IPS-18c (cell line): ENCODE data around the gene C1orf216.
"Not testable (repeated sequence)": the region's sequence is repeated elsewhere in the genome, so short reads cannot be mapped to it uniquely, and the experiment has no call there.

Experiments
- H3K4me3 ChIP-seq: 2 replicates; pipeline ENCODE4 v1.7.0; 2013; ENCODE audit warnings: low read depth, mild to moderate bottlenecking, low read length, moderate library complexity; ENCODE audit not compliant: insufficient read depth
- H3K9me3 ChIP-seq: one replicate; pipeline ENCODE4 v1.6.1; 2013; ENCODE audit warnings: mild to moderate bottlenecking, low read length, moderate library complexity; ENCODE audit not compliant: control insufficient read depth, insufficient read depth

Gene C1orf216

DNA sequence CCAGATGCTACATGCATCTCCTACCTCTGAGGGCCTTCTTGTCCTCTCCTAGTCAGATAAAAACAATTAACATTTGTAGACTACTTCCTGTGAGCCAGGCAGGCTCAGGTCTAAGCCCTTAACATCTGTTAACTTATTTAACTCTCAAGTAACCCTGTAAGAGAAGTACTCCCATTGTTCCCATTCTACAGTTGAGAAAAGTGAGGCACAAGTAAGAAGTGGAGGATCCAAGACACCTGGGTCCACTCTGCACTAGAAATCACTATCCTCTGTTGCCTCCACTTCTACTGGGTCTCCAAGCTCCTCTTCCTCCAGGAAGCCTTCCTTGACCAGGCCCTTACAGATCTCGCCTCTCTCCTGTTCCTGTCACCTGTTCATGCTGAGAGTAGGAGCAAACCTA is 9.7 kb downstream of the C1orf216 start:
- Histone ChIP-seq H3K9me3 (no peaks in the 10 kb centered on the region), H3K4me3 (no peak overlapping the region; the same call in 1 of the 2 replicates)

DNA sequence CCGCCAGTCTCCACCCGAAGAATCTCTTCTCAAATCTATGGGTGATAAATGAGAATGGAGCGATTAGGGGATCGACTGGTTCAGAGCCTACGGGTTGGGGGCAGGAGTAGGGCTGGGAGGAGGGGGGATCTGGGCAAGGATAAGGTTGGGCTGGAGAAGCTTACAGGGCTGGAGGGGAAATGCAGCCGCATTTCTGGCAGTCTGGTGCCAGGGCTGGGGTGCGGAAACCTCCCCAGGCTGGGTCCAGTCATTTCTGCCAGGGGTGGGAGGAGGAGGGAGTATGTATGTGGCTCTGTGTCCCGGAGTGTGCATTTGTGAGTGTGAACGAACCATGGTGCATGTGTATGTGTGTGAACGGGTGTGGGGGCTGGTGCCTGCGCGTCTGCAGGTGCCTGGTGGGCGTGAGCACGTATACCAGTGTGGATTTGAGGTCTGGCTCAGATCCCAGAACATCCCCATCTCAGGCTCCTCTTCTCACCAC is 10.2 kb downstream of the C1orf216 start:
- Histone ChIP-seq H3K9me3 (no peaks in the 10 kb centered on the region), H3K4me3 (peak overlapping the region; percentile 50)

DNA sequence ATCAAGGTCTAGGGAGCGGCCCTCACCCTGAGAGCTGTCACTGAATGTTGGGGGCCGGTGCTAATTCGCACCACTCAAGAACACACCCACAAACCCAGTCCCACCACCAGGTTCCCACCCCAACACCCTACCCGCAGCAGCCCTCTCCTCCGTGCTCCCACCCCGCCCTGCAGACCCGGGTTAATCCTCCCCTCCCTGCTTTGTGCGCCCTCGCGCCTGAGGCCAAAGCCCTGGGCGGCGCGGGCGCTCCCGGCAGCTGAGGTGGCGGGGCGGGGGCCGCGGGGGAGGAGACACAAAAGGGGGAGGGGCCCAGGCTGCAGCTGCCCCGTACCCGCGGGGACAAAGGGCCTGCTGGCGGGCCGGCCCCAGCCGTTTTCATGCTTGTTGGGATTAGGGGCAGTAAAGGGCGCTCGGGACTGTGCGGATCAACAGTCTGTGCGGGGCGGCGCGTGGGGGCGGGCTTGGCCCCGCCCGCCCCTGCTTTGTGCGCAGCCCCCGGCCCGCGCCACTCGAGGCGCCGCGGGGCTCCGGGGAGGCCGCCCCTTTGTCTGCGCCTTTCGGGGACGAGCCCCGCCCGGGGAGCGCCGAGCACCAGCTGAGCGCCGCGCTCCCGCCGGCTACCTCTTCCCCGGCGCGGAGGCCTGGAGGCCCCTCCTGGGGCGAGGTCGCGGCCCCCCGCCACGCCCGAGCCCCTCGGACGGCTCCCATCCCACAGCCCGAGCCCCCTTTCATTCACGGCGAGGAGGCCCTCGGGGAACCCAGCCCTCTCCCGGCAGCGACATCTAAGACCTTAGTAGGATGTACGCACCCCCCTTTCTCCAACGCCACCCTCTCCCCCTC is 10.9 kb downstream of the C1orf216 start:
- peak overlapping the region; percentile 50 for H3K4me3 ChIP-seq
- no peaks in the 10 kb centered on the region for H3K9me3 ChIP-seq

DNA sequence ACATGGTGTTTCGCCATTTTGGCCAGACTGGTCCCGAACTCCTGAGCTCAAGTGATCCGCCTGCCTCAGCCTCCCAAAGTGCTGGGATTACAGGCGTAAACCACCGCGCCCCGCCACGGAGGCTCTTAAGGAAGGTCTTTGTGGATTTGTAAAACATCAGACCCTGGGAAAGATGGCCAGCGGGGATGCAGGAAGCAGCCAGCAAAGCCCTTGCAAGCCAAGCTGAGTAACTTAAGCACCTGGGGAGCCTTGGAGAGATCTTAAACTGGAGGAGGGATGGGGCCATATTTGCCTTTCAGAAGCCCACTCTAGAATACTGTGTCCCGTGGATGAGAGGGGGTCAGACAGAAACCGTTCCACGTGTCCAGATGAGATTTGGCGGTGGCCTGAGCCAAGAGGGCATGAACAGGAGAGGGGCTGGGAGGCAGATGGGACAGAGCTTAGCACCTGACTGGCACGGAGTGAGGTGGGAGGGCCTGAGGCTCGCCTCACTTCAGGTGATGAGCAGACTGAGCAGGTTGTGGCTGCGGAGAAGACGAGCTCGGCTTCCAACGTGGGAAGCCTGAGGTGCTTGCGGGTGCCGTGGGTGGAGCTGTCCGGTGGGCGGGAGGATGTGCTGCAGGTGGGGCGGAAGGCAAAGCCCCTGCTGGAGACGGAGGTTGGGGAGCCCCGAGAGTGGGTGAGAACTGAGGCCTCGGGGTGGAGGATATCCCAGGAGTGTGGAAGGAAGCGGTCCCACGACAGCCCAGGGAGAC is 11.7 kb downstream of the C1orf216 start:
- H3K9me3 ChIP-seq, result no peaks in the 10 kb centered on the region
- H3K4me3 ChIP-seq, result peak overlapping the region; percentile 50

DNA sequence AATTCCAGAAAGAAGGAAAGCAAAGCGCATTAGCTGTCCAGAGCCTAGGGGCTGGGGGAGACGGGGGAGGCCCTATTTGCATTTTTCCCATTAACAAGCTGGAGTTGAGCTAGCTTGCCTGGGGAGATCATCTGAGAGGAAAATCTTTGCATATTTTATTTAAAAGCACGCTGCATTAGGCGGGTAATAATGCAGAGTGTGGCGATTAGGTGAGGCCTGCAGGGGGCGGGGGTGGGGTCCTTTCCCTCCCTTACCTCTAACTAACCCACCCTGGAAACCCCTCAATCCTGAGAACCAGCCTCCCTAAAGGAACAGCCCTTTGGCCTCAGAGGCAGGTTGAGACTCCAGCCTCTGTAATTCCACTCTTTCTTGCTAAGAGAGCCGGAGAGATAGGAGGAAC is 16.2 kb downstream of the C1orf216 start:
- Histone ChIP-seq H3K9me3 (no peaks in the 10 kb centered on the region), H3K4me3 (no peak overlapping the region; the same call in 1 of the 2 replicates)

DNA sequence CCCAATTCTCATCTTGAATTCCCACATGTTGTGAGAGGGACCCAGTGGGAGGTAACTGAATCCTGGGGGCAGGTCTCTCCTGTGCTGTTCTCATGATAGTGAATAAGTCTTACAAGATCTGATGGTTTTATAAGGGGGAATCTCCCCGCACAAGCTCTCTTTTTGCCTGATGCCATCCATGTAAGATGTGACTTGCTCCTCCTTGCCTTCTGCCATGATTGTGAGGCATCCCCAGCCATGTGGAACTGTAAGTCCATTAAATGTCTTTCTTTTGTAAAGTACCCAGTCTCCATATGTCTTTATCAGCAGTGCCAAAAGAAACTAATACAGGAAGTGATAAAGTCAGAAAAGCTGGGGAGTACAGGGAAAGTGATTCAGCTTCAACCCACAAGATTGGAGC is 19.5 kb downstream of the C1orf216 start:
- not testable (repeated sequence) for H3K9me3 ChIP-seq, H3K4me3 ChIP-seq

DNA sequence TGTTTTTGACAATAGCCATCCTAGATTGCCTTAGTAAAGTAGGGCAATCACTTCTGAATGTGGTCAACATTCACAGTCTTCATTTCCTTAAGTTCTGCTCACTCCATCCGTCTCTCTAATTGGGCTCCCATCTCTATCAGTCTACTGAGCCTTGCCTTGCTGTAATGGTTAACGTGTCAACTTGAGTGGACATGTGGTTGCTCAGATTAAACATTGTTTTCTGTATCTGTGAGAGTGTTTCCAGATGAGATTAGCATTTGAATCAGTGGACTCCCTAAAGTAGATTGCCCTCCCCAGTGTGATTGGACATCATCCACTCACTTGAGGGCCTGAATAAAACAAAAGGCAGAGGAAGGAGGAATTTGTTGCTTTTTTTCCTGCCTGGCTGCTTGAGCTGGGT is 26.4 kb downstream of the C1orf216 start:
- H3K9me3 ChIP-seq, result no peaks in the 10 kb centered on the region
- no peak overlapping the region for H3K4me3 ChIP-seq

DNA sequence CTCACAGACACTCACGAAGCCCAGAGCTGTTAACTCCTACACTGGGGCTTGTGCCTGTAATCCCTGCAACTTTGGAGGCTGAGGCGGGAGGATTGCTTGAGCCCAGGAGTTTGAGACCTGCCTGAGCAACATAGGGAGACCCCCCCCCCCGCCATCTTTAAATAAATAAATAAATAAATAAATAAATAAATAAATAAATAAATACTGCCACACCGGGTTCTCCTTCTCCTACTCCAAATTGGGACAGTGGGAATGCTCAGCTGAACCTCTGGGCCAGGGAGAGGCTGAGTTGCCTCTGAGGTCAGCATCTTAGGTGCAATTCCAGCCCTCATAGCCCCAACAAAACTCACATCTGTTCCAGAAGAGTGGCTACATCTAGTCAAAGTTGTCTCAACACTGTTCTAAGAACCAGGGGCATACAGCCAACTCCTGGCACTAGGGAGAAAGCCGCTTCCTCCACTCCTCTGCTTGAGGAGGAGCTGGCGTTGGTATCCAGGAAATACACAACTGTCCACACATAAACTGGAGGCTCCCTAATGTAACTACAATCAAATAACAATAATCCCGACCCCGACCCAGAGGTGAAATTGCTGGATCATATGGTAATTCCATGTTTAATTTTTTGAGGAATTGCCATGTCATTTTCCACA is 27.0 kb downstream of the C1orf216 start:
- H3K4me3 ChIP-seq, result no peak overlapping the region
- H3K9me3 ChIP-seq, result no peaks in the 10 kb centered on the region

DNA sequence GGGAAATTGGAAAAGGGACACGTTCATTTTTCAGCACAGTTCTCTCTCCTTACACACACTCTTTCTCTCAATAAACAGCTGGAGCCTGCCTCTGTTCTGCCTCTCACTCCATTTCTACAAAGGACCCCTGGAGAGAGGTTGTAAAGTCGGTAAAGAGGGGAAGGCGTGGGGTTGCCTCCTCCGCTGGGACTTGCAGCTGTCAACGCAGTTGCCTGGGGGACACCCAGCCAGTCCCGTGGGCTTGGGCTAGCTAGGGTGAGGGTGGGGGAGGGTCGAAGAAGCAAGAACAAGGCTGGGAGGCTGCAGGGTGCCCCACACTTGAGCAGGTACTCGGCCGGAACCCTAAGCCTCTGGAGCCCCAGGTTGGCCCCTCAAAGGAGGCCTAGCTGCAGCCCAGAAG is 27.6 kb downstream of the C1orf216 start:
- no peaks in the 10 kb centered on the region for H3K9me3 ChIP-seq
- peak overlapping the region; percentile 16; the same call in 1 of the 2 replicates for H3K4me3 ChIP-seq

DNA sequence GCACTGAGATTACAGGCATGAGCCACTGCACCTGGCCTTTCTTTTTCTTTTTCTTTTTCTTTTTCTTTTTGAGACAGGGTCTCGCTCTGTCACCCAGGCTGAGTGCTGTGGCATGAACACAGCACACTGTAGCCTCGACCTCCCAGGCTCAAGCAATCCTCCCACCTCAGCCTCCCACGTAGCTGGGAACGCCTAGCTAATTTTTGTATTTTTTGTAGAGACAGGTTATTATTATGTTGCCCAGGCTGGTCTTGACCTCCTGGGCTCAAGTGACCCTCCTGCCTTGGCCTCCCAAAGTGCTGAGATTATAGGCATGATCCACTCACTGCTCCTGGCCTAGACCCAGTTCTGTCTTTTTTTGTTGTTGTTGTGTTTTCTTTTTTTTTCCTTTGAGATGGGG is 28.6 kb downstream of the C1orf216 start:
- not testable (repeated sequence) for H3K9me3 ChIP-seq

DNA sequence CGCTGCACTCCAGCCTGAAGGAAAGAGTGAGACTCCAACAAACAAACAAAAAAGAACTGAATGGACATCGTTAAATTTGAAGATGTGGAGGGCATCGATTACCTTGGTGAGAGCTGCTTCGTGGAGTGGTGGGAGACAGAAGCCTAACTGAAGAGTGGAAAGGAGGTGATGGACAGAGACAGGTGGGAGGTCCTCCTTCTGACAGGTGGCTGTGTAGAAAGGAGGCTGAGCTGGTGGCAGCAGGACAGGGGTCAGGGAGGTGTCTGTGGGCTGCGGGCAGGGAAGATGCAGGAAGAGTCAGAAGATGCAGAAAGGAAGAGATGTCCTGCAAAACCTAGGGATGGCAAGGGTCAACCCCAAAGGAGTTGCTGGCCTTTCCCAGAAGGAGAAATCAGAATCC is 30.5 kb downstream of the C1orf216 start:
- Histone ChIP-seq H3K4me3 (no peak overlapping the region), H3K9me3 (no peaks in the 10 kb centered on the region)

More for the DNA sequence above, 28.6 kb downstream of the C1orf216 start:
- not testable (repeated sequence) for H3K4me3 ChIP-seq

DNA sequence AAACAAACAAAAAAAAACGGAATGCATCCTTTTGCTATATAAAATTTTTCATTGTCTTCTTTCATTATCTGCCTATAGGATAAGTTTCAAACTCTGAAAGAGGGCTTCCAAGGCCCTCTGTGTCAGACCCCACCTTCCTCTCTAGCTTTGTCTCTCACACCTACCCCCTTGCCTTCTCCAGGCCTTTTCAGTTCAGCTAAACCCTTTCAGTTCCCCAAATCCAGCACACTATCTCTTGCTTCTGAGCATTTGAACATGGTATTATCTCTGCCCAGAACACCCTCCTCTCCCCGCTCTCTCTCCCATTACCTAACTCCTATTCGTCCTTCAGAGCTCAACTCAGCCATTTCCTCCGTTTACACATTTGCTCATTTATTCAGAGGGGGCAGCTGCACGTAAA is 35.7 kb downstream of the C1orf216 start:
- H3K4me3 ChIP-seq, result no peak overlapping the region

DNA sequence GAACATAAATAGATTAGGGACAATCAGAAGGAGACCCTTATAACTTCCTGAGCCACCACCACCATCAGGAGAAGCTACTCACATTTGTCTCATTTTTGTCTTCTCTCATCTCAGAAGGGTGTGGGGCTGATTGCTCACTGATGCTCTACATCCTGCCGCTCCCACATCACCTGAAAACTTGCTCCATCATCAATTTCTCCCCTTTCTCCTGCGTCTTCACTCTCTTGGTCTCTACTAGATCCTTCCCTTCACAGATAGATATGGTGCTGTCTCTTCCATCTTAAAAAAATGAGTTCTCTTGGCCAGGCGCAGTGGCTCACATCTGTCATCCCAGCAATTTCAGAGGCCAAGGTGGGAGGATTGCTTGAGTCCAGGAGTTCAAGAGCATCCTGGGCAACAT is 38.4 kb downstream of the C1orf216 start:
- Histone ChIP-seq H3K9me3 (no peaks in the 10 kb centered on the region), H3K4me3 (no peak overlapping the region)

More for the DNA sequence above, 35.7 kb downstream of the C1orf216 start:
- no peaks in the 10 kb centered on the region for H3K9me3 ChIP-seq

DNA sequence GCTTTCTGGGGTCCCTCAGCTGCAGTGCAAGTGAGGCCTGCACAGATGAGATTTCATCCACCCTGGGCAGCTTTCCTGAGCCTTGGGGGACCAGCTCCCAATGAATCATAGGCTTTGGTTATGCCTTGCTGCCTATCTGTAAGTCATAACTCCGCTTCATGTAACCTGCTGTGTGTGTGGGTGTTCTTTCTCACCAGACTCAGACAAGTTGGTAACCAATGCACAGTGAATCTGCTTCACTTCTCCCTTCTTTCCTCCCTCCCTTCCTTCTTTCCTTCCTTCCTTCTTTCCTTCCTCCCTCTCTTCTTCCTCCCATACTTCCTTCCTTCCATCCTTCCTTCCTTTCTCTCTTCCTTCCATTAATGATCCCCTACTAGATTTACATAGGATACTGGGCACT is 42.9 kb downstream of the C1orf216 start:
- Histone ChIP-seq H3K4me3 (no peak overlapping the region), H3K9me3 (no peaks in the 10 kb centered on the region)

DNA sequence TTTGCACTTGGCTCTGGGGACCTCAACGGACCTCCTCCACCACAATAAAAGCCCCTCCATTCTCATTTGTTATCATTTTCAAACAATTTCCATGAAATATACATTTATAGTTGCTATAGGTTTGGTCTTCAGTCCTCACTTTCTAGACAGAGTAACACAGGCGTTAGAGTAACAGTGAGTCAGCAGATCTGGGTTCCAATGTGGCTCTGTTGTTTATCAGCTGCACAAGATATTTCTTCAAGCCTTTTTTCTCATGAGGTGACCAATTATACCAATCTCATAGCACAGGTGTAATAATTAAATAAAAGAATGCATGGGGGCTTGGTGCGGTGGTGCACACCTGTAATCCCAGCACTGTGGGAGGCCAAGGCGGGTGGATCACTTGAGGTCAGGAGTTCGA is 44.6 kb downstream of the C1orf216 start:
- H3K9me3 ChIP-seq, result no peaks in the 10 kb centered on the region
- no peak overlapping the region for H3K4me3 ChIP-seq

DNA sequence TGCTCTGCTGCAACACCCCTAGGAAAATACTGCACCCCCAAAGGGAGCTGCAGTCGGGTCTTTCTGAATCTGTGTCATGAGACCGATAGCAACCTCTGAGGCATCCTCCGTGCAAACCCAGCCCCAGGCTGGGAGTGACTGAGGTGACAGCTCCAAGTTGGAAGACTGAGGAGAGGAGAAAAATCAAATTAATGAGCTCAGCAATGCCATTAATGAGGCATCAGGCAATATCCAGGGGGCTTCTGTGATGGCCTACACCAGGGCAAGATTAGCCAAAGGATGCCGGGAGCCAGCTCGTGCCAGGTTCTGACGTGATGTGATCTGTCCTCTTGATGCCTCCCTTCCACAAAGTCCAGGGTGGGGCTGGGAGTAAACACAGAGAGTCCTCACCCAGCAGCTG is 46.6 kb downstream of the C1orf216 start:
- H3K9me3 ChIP-seq, result no peaks in the 10 kb centered on the region
- no peak overlapping the region for H3K4me3 ChIP-seq

DNA sequence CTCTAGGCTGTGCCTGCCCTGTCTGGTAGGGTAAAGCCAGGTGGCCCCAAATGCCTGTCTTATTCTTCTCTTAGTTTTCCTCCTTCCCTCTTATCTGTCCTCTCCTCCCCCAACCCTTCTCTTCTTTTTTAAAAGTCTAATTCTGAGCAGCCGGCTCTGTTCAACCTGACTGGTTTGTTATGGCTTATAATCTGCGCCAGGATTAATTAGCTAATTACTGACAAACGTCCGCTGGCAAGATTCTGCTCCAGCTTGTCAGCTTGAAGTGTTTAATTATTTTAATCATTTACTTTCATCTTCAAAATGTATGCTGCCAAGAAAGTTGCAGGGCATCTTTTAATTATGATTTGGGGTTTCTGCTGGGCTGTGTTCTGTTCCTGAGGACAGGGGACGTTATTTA is 50.2 kb downstream of the C1orf216 start:
- no peak overlapping the region for H3K4me3 ChIP-seq
- H3K9me3 ChIP-seq, result no peaks in the 10 kb centered on the region

DNA sequence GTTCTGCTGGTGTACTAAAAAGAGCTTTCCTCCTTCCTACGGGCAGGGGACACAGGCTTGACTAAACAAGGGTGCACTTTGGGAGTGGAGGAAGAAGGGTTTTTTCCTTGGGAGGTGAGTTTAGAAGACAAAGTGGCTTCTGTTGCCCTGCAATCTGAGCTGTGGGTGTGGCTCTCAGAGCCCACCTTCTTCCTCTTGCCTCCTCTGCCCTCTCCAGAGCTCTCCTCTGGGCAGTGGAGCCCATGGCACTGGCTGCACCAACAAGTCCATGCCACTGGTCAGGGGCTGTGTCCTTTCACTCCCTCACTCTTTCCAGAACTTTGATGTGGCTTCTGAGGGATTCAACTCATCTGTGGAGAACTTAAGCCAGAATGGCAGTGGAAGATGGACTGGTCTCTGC is 51.8 kb downstream of the C1orf216 start:
- Histone ChIP-seq H3K9me3 (no peaks in the 10 kb centered on the region), H3K4me3 (no peak overlapping the region)
